Endothelial cell of umbilical vein (primary cell): Measurements from ENCODE around the gene FAM186B.

Experiments
- EZH2 ChIP-seq: IDR thresholded peaks from 2 replicates; pipeline ENCODE4 v1.6.1; 2012; ENCODE audit warnings: borderline replicate concordance, low read depth, mild to moderate bottlenecking, moderate library complexity, low read length, inconsistent platforms; ENCODE audit not compliant: severe bottlenecking
- FOS ChIP-seq: IDR thresholded peaks from 2 replicates; pipeline ENCODE4 v1.6.1; 2011; ENCODE audit warnings: mild to moderate bottlenecking, low read length, moderate library complexity, borderline replicate concordance; ENCODE audit not compliant: insufficient read depth
- POLR2A ChIP-seq: IDR thresholded peaks from 2 replicates; pipeline ENCODE4 v1.6.1; 2012; ENCODE audit warnings: low read depth, mild to moderate bottlenecking, control low read depth, low read length
- POLR2AphosphoS5 ChIP-seq: IDR thresholded peaks from 2 replicates; pipeline ENCODE4 v1.6.1; 2012; ENCODE audit warnings: low read depth, mild to moderate bottlenecking, control low read depth, low read length, moderate library complexity; ENCODE audit not compliant: insufficient read depth
- TF ChIP-seq, protein P1 (sequence below), 2 donors: IDR thresholded peaks; 1 replicate in 1 of 2; 2 replicates in 1 of 2; pipeline ENCODE4 v1.5.1; 2011; ENCODE audit warnings: low read length in 2 of 2, mild to moderate bottlenecking in 2 of 2, moderate library complexity in 2 of 2, control low read depth in 1 of 2, inconsistent platforms in 1 of 2, low read depth in 1 of 2; ENCODE audit not compliant: insufficient read depth in 1 of 2; ENCODE audit errors: extremely low read depth in 1 of 2
- TF ChIP-seq, protein P2 (sequence below): IDR thresholded peaks from 2 replicates; pipeline ENCODE4 v1.6.1; 2011; ENCODE audit not compliant: insufficient read depth, insufficient read length

DNA sequence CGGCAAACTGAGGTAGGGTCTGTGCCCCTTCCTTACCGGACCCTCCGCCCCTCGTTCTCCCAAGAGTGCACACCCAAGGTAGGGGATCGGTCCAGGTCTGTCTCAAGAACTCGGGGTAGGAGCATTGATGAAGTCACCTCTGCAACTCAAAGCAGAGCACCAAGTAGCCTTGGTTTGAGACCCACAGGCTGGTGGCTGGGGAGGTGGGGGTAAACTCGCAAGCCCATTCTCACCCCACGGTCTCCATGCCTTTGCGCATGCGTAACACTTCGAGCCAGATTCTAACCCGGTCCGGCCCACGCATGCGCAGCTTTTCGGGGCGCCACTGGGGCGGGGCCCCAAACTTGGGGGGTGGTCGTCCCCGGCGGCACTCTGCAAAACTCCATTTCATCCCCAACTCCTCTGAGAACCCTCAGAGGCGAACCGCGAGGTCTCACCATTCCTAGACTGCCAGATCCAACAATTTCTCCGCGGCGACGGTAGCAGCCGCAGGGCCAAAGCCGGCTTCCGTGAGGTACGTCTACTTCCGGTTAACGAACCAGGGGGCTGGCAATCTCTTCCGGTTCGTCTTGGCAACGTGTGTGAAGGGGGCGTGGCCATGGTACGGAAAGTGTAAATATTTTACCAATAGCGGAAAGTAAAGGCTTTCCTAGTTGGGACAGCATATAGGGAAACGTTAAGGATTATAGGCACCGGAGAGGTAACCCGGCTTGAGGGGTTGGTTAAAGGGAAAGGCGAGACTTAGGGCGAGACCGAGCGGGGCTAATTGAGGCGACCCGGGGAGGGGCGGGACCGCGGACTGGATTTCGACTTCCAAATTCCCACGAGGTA is 37.6 kb downstream of the FAM186B start, which contains the start of gene MCRS1:
- TF ChIP-seq POLR2AphosphoS5: peak; percentile 94
- TF ChIP-seq, protein P1, sequence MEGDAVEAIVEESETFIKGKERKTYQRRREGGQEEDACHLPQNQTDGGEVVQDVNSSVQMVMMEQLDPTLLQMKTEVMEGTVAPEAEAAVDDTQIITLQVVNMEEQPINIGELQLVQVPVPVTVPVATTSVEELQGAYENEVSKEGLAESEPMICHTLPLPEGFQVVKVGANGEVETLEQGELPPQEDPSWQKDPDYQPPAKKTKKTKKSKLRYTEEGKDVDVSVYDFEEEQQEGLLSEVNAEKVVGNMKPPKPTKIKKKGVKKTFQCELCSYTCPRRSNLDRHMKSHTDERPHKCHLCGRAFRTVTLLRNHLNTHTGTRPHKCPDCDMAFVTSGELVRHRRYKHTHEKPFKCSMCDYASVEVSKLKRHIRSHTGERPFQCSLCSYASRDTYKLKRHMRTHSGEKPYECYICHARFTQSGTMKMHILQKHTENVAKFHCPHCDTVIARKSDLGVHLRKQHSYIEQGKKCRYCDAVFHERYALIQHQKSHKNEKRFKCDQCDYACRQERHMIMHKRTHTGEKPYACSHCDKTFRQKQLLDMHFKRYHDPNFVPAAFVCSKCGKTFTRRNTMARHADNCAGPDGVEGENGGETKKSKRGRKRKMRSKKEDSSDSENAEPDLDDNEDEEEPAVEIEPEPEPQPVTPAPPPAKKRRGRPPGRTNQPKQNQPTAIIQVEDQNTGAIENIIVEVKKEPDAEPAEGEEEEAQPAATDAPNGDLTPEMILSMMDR (IDR thresholded peaks at IDR 0.05; ENCODE audit: extremely low read depth in 1 of 2, insufficient read depth in 1 of 2, low read depth in 1 of 2, low read length in 2 of 2): no peak
- peak; percentile 96 for TF ChIP-seq POLR2A
- no peak for TF ChIP-seq FOS
- TF ChIP-seq, protein P2, sequence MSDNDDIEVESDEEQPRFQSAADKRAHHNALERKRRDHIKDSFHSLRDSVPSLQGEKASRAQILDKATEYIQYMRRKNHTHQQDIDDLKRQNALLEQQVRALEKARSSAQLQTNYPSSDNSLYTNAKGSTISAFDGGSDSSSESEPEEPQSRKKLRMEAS: peak; percentile 67
- no peak for TF ChIP-seq EZH2
